Progenitor cell of endocrine pancreas (in vitro differentiated cells): ENCODE results near the gene FBN3. TPM values are rescaled to one million over a fixed set of nuclear protein-coding genes. Genes with fewer than 3 reads are reported as not detected.

Experiments
- DNase-seq: peaks from one replicate; pipeline ENCODE4 v3.0.0; 2021; ENCODE audit warnings: low spot score; ENCODE audit not compliant: unreplicated experiment
- H3K27ac Mint-ChIP-seq: 2 replicates; pipeline ENCODE4 v1.8.0; 2021; ENCODE audit warnings: mild to moderate bottlenecking, moderate library complexity, mixed read lengths
- H3K27me3 Mint-ChIP-seq: 2 replicates; pipeline ENCODE4 v1.8.0; 2021; ENCODE audit warnings: mixed read lengths
- H3K36me3 Mint-ChIP-seq: 2 replicates; pipeline ENCODE4 v1.8.0; 2022; ENCODE audit warnings: mixed read lengths; ENCODE audit not compliant: insufficient read depth
- H3K4me1 Mint-ChIP-seq: 2 replicates; pipeline ENCODE4 v1.8.0; 2021; ENCODE audit warnings: low read depth, mixed read lengths
- H3K4me3 Mint-ChIP-seq: 2 replicates; pipeline ENCODE4 v1.8.0; 2021; ENCODE audit warnings: low read depth, mild to moderate bottlenecking, moderate library complexity, mixed read lengths
- H3K9me3 Mint-ChIP-seq: 2 replicates; pipeline ENCODE4 v1.8.0; 2021; ENCODE audit warnings: low read depth, mixed read lengths
- total RNA-seq: library from RNA; stranded (reverse); gene quantifications from 2 replicates; pipeline ENCODE4 v1.2.1, GENCODE V29; 2021
- TF ChIP-seq, protein P1 (sequence below): fragments of 200-600 bp; sonication (generic); IDR thresholded peaks from one replicate; pipeline ENCODE4 v1.5.0; 2021; ENCODE audit warnings: antibody characterized with exemption, mild to moderate bottlenecking; ENCODE audit not compliant: unreplicated experiment

The FBN3 gene
- total RNA-seq, 1 donor from 2014 or later, result 121 TPM

DNA sequence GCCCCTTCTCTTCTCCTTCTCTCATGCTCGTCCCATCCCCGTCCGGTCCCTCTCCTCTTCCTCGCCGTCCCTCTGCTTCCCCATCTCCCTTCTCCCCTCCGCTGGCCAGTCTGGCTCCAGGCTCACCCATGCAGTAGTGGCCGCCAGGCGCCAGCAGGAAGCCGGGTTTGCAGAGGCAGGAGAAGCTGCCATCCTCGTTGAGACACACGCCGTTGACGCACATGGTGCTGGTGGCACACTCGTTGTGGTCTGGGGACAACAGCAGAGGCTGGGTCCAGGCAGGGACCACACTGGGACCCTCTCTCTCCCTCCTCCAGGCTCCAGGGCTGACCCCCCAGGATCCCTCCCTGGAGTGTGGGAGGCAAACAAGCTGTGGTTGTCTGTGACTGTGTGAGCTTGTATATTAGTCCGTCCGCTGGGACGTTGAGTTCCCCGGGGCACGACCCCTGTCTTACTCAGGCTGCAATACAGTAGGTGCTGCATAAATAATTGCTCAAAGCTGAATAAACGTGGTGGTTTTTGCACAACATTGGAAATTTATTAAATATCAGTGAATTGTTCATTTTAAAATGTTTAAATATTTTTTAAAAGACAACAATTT, 16.4 kb downstream of the FBN3 start:
- Mint-ChIP-seq H3K27ac (peak overlapping the region; percentile 16), H3K4me1 (no peaks in the 10 kb centered on the region), H3K9me3 (no peaks in the 10 kb centered on the region), H3K4me3 (no peak overlapping the region), H3K36me3 (peaks cover 12% of the 10 kb centered on the region), H3K27me3 (no peaks in the 10 kb centered on the region)
- DNase-seq, result no peak
- TF ChIP-seq, protein P1, sequence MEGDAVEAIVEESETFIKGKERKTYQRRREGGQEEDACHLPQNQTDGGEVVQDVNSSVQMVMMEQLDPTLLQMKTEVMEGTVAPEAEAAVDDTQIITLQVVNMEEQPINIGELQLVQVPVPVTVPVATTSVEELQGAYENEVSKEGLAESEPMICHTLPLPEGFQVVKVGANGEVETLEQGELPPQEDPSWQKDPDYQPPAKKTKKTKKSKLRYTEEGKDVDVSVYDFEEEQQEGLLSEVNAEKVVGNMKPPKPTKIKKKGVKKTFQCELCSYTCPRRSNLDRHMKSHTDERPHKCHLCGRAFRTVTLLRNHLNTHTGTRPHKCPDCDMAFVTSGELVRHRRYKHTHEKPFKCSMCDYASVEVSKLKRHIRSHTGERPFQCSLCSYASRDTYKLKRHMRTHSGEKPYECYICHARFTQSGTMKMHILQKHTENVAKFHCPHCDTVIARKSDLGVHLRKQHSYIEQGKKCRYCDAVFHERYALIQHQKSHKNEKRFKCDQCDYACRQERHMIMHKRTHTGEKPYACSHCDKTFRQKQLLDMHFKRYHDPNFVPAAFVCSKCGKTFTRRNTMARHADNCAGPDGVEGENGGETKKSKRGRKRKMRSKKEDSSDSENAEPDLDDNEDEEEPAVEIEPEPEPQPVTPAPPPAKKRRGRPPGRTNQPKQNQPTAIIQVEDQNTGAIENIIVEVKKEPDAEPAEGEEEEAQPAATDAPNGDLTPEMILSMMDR, result no peak

DNA sequence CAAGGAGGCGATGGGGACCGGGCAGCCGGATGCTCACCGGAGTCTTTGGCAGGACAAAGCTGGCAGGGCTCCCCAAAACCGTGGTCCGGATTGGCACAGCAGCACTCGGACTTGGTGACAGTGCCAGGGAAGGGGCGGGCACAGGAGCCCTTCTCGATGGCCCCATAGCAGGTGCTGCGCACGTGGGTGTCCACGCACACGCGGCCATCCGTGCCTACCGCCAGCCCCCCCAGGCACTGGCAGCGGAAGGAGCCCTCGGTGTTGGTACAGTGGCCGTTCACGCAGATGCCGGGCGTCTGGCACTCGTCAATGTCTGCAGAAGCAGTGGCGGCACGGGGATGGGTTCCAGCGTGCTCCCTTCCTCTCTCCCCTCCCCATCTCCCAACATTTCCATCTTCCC, 17.9 kb downstream of the FBN3 start:
- DNase-seq, result no peak
- TF ChIP-seq, protein P1, result no peak
- no peaks in the 10 kb centered on the region for H3K9me3 Mint-ChIP-seq
- no peak overlapping the region for H3K27ac Mint-ChIP-seq
- H3K27me3 Mint-ChIP-seq, result no peaks in the 10 kb centered on the region
- H3K4me3 Mint-ChIP-seq, result no peak overlapping the region
- no peaks in the 10 kb centered on the region for H3K4me1 Mint-ChIP-seq
- peaks cover 14% of the 10 kb centered on the region for H3K36me3 Mint-ChIP-seq

GRCh38 chr19:8129061-8129618, 20.3 kb downstream of the FBN3 start:
- TF ChIP-seq, protein P1, result no peak
- no peak overlapping the region for H3K27ac Mint-ChIP-seq
- no peaks in the 10 kb centered on the region for H3K27me3 Mint-ChIP-seq
- DNase-seq, result no peak
- no peaks in the 10 kb centered on the region for H3K9me3 Mint-ChIP-seq
- H3K36me3 Mint-ChIP-seq, result peaks cover 16% of the 10 kb centered on the region
- no peaks in the 10 kb centered on the region for H3K4me1 Mint-ChIP-seq
- H3K4me3 Mint-ChIP-seq, result no peak overlapping the region

DNA sequence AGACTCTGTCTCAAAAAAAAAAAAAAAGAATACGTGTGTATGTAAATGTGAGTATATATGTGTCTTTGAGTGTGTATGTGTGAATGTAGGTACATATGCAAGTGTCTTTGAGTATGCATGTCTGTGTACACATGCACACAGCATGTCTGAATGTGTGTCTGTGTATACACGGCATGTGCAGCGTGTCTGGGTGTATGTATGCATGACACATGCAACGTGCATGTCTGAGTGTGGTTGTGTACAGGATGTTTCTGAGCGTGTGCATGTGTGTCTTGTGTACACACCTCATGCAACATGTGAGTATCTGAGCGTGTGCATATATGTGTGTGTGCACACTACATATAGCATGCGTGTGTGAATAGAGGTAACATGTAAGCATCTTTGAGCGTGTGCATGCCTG, 20.8 kb downstream of the FBN3 start:
- DNase-seq, result no peak
- Mint-ChIP-seq H3K27me3 (no peaks in the 10 kb centered on the region), H3K36me3 (peaks cover 18% of the 10 kb centered on the region), H3K27ac (no peak overlapping the region), H3K9me3 (no peaks in the 10 kb centered on the region), H3K4me1 (no peaks in the 10 kb centered on the region), H3K4me3 (no peak overlapping the region)
- TF ChIP-seq, protein P1, result no peak

GRCh38 chr19:8127311-8127710, 22.1 kb downstream of the FBN3 start:
- Mint-ChIP-seq H3K9me3 (no peaks in the 10 kb centered on the region), H3K27me3 (no peaks in the 10 kb centered on the region), H3K36me3 (peaks cover 18% of the 10 kb centered on the region), H3K4me3 (no peak overlapping the region), H3K27ac (no peak overlapping the region), H3K4me1 (no peaks in the 10 kb centered on the region)
- TF ChIP-seq, protein P1, result no peak
- DNase-seq, result no peak
